SK-N-MC (cell line): ENCODE data around the gene PPP1R3G.

Source experiments
- EZH2 ChIP-seq: fragments of 200-600 bp; sonication (generic); IDR thresholded peaks from one replicate; pipeline ENCODE4 v1.6.1; 2017; ENCODE audit warnings: antibody characterized with exemption
- FOXP2 ChIP-seq: optimal IDR thresholded peaks from 2 replicates; pipeline ENCODE3; 2011; ENCODE audit warnings: mild to moderate bottlenecking, moderate library complexity; ENCODE audit not compliant: insufficient read depth; ENCODE audit errors: extremely low read length, control extremely low read depth
- POLR2AphosphoS5 ChIP-seq: IDR thresholded peaks from 2 replicates; pipeline ENCODE4 v1.6.1; 2012; ENCODE audit warnings: mild to moderate bottlenecking, low read depth, low read length, borderline replicate concordance

- TF ChIP-seq EZH2 (no peak), POLR2AphosphoS5 (no peak), FOXP2 (no peak)
These were observed 18.1 kb downstream of the PPP1R3G start for GRCh38 chr6:5103250-5103649.
